PFSK-1 (cell line): ENCODE measurements around the gene GNG12.

Experiments used
- FOXP2 ChIP-seq: optimal IDR thresholded peaks from 2 replicates; pipeline ENCODE3; 2011; ENCODE audit warnings: borderline replicate concordance, control low read depth, inconsistent platforms; ENCODE audit not compliant: insufficient read depth; ENCODE audit errors: extremely low read length, extremely low read depth
- POLR2AphosphoS5 ChIP-seq: IDR thresholded peaks from 2 replicates; pipeline ENCODE4 v1.6.1; 2012; ENCODE audit warnings: low read depth, mild to moderate bottlenecking, control low read depth, low read length, moderate library complexity
- SIN3A ChIP-seq: IDR thresholded peaks from 2 replicates; pipeline ENCODE4 v1.6.1; 2012; ENCODE audit warnings: mild to moderate bottlenecking, low read length, moderate library complexity, borderline replicate concordance; ENCODE audit not compliant: insufficient read depth
- TAF1 ChIP-seq: IDR thresholded peaks from 2 replicates; pipeline ENCODE4 v1.6.1; 2012; ENCODE audit warnings: low read length, control low read depth, borderline replicate concordance; ENCODE audit not compliant: insufficient read depth
- TF ChIP-seq, protein P1 (sequence below), 2 experiments: IDR thresholded peaks; 2 replicates each; pipeline versions ENCODE4 v1.6.1 to v1.8.0; 2011 to 2012; ENCODE audit warnings: low read depth in 2 of 2, low read length in 2 of 2, control low read depth in 1 of 2, inconsistent platforms in 1 of 2, mild to moderate bottlenecking in 1 of 2, moderate library complexity in 1 of 2; ENCODE audit not compliant: insufficient read depth in 1 of 2

Gene GNG12

DNA sequence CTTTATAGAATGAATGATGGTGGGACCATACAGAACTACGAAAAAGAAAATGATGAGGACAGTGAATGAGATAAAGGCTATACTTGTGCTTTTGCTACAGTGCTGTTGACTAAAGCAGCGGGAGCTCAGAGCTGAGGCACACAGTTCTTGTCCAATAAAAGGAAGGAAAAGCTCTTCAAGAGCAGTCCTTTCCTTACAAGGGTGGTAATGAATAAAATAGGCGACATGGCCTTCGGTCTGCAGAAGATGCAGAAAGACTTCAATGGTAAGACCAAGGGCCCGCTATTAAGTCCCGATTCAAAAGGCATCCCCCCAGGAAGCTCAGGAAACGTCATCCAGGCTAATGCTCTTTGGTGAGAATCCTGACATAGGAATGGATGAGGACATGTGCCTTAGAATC is 44.4 kb downstream of the GNG12 start:
- no peak for TF ChIP-seq SIN3A
- TF ChIP-seq FOXP2, result no peak
- TF ChIP-seq, protein P1, sequence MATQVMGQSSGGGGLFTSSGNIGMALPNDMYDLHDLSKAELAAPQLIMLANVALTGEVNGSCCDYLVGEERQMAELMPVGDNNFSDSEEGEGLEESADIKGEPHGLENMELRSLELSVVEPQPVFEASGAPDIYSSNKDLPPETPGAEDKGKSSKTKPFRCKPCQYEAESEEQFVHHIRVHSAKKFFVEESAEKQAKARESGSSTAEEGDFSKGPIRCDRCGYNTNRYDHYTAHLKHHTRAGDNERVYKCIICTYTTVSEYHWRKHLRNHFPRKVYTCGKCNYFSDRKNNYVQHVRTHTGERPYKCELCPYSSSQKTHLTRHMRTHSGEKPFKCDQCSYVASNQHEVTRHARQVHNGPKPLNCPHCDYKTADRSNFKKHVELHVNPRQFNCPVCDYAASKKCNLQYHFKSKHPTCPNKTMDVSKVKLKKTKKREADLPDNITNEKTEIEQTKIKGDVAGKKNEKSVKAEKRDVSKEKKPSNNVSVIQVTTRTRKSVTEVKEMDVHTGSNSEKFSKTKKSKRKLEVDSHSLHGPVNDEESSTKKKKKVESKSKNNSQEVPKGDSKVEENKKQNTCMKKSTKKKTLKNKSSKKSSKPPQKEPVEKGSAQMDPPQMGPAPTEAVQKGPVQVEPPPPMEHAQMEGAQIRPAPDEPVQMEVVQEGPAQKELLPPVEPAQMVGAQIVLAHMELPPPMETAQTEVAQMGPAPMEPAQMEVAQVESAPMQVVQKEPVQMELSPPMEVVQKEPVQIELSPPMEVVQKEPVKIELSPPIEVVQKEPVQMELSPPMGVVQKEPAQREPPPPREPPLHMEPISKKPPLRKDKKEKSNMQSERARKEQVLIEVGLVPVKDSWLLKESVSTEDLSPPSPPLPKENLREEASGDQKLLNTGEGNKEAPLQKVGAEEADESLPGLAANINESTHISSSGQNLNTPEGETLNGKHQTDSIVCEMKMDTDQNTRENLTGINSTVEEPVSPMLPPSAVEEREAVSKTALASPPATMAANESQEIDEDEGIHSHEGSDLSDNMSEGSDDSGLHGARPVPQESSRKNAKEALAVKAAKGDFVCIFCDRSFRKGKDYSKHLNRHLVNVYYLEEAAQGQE (IDR thresholded peaks at IDR 0.05; ENCODE audit: insufficient read depth in 1 of 2, low read depth in 2 of 2, low read length in 2 of 2), result no peak
- TF ChIP-seq TAF1, result no peak
- no peak for TF ChIP-seq POLR2AphosphoS5

DNA sequence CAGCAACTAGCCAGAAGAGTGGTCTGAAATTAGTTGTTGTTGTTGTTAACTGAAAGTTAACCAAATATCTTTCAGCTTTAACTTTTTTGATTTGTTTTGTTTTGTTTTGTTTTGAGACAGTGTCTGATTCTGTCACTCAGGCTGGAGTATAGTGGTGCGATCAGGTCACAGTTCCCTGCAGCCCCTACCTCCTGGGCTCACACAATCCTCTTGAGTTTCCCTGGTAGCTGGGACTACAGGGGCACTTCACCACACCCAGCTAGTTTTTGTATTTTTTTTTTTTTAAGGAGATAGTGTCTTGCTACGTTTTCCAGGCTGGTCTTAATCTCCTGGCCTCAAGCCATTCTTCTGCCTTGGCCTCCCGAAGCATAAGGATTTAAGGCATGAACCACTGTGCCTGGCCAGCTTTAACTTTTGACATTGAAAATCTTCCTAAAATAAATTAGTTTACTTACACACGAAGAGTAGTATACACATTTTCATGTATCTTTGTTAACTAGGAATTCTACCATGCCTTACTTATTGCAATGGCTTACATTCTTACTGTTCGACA is 45.0 kb downstream of the GNG12 start:
- TF ChIP-seq, protein P1 (IDR thresholded peaks at IDR 0.05; ENCODE audit: insufficient read depth in 1 of 2, low read depth in 2 of 2, low read length in 2 of 2), result no peak

DNA sequence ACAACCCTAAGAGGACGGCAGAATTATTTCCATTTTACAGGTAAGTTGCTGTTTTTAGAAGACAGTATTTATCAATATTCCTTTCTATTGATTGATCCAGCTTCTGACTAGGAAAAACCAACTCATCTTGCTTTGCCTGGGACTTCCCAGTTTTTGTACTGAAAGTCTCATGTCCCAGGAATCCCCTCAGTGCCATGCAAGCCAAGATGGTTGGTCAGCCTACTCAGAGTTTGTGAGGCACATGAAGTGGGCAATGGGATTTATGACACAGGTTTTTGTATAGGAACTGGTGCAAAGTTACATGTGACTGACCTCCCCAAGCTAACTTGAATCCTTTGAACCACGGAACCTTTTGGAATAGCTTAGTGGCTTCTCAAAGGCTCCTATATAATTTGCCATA is 45.5 kb downstream of the GNG12 start:
- TF ChIP-seq, protein P1 (IDR thresholded peaks at IDR 0.05; ENCODE audit: insufficient read depth in 1 of 2, low read depth in 2 of 2, low read length in 2 of 2), result no peak
- TF ChIP-seq SIN3A, result no peak
- no peak for TF ChIP-seq FOXP2
- no peak for TF ChIP-seq POLR2AphosphoS5
- TF ChIP-seq TAF1, result no peak

DNA sequence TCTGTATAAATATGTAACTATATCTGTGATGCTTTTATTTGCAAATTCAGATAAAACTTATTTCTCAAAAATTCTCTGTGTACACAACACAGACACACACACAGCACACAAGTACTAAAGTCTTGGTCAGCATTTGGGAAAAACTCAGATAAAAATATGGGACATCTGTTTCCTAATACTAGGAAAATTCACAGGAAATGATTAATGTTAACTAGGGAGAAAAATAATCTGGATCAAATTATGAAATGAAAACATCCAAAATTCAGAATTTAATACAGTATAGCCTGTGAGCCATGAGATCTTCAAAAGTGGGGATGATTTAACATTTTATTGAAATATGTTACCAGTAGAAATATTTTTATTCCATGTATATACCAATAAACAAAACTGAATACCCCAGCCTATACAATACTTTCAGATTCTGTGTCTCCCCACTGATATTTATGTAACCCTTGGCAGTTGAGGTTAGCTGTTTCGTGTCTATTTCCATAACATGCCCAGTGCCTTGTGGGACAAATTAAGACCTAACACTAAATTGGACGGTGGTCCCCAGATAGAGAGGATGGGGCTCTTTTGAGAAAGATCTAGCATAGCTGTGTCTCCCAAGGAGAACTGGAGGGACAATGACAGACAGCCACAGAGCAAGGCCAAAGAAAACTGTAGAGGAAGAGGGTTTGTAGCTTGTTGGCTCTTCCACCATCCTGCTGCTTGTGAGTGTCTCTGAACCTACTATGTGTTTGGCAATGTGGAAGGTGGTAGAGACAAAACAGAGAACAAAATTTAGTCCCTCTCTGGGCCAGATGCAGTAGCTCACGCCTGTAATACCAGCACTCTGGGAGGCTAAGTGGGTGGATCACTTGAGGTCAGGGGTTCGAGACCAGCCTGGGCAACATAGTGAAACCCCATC is 47.2 kb downstream of the GNG12 start:
- TF ChIP-seq, protein P1 (IDR thresholded peaks at IDR 0.05; ENCODE audit: insufficient read depth in 1 of 2, low read depth in 2 of 2, low read length in 2 of 2), result no peak
- TF ChIP-seq TAF1 (no peak), SIN3A (no peak), POLR2AphosphoS5 (no peak), FOXP2 (no peak)
